ENCODE data around the gene JPT2.

Gene JPT2

GRCh38 chr16:1639860-1640259 is 38.2 kb upstream of the JPT2 start:
- Histone ChIP-seq H3K9me3 (ENCODE audit: control insufficient read depth, insufficient read depth, low read depth, low read length) (no peaks in the 10 kb centered on the region), H3K27ac (ENCODE audit: extremely low read depth, low read depth, low read length) (no peak overlapping the region), H3K4me1 (ENCODE audit: control insufficient read depth, insufficient read depth, low read length) (no peaks in the 10 kb centered on the region), H3K4me3 (ENCODE audit: low read depth, low read length) (no peak overlapping the region), H3K36me3 (ENCODE audit: control insufficient read depth in 2 of 2, insufficient read depth in 1 of 2, low read length in 2 of 2) (peaks cover 12 to 96% of the 10 kb centered on the region in 2 experiments; a peak in 2 of 3 replicates)
- CTCF ChIA-PET = no interaction called here
- no peak for TF ChIP-seq ZBTB10 (tag by site-specific recombination; IDR thresholded peaks at IDR 0.05)
- TF ChIP-seq, protein P1, sequence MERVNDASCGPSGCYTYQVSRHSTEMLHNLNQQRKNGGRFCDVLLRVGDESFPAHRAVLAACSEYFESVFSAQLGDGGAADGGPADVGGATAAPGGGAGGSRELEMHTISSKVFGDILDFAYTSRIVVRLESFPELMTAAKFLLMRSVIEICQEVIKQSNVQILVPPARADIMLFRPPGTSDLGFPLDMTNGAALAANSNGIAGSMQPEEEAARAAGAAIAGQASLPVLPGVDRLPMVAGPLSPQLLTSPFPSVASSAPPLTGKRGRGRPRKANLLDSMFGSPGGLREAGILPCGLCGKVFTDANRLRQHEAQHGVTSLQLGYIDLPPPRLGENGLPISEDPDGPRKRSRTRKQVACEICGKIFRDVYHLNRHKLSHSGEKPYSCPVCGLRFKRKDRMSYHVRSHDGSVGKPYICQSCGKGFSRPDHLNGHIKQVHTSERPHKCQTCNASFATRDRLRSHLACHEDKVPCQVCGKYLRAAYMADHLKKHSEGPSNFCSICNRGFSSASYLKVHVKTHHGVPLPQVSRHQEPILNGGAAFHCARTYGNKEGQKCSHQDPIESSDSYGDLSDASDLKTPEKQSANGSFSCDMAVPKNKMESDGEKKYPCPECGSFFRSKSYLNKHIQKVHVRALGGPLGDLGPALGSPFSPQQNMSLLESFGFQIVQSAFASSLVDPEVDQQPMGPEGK (tag by site-specific recombination; IDR thresholded peaks at IDR 0.05) = no peak
- no peak for TF ChIP-seq ZNF610 (tag by site-specific recombination; IDR thresholded peaks at IDR 0.05; ENCODE audit: borderline replicate concordance)
- TF ChIP-seq, protein P2, sequence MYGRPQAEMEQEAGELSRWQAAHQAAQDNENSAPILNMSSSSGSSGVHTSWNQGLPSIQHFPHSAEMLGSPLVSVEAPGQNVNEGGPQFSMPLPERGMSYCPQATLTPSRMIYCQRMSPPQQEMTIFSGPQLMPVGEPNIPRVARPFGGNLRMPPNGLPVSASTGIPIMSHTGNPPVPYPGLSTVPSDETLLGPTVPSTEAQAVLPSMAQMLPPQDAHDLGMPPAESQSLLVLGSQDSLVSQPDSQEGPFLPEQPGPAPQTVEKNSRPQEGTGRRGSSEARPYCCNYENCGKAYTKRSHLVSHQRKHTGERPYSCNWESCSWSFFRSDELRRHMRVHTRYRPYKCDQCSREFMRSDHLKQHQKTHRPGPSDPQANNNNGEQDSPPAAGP (tag by site-specific recombination; IDR thresholded peaks at IDR 0.05) = no peak
- TF ChIP-seq PRDM10 (tag by site-specific recombination; IDR thresholded peaks at IDR 0.05) = no peak
- TF ChIP-seq ZNF416 (tag by site-specific recombination; IDR thresholded peaks at IDR 0.05) = no peak
- TF ChIP-seq ZFP41 (tag by site-specific recombination; IDR thresholded peaks at IDR 0.05; ENCODE audit: borderline replicate concordance) = no peak
- POLR2A ChIA-PET = no interaction called here

DNA sequence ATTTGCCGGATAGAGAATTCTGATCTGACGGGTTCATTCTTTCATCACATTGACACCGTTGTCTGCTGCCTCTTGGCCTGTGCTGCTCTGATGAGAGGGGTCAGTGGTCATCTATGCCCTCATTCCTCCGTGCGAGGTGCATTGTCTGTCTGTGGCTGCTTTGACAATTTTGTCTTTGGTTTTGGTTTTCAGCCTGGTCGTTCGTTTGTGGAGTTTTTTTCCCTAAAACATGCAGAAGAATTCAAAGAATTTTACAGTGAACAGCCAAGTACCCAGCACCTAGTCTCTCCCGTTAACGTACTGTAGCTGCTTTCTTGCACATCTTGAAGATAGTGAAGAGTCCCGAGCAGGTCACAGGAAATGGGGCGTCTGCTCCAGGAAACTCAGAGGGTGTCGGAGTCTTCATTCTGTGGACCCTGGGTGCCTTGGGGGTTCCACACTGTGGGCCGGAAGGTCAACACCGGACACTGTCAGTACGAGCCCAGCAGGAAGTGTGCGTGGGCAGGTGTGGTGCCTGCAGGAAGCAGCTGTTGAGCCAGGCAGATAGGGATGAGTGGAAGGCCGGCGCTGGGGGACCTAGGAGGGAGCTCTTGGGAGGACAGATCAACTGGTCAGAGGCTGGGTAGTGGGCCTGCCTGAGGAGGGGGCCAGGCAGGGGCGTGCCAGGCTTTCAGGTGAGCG is 37.7 kb upstream of the JPT2 start:
- Histone ChIP-seq H3K36me3 (ENCODE audit: control insufficient read depth in 2 of 2, insufficient read depth in 1 of 2, low read length in 2 of 2) (peaks cover 11 to 95% of the 10 kb centered on the region in 2 experiments; a peak in 2 of 3 replicates), H3K4me1 (ENCODE audit: control insufficient read depth, insufficient read depth, low read length) (no peaks in the 10 kb centered on the region), H3K4me3 (ENCODE audit: low read depth, low read length) (no peak overlapping the region), H3K9me3 (ENCODE audit: control insufficient read depth, insufficient read depth, low read depth, low read length) (no peaks in the 10 kb centered on the region), H3K27ac (ENCODE audit: extremely low read depth, low read depth, low read length) (no peak overlapping the region)
- ChIA-PET CTCF (interaction anchor here (0.7 kb wide), 1 partner anchor 37 kb away, joined by 3 read pairs; the partner anchor contains the start of gene JPT2), POLR2A (no interaction called here)
- TF ChIP-seq ATF2 (tag by site-specific recombination; IDR thresholded peaks at IDR 0.05; ENCODE audit: low read depth) (no peak), ZNF658 (tag by site-specific recombination; IDR thresholded peaks at IDR 0.05) (no peak), ZBTB17 (tag by site-specific recombination; IDR thresholded peaks at IDR 0.05) (no peak), ELK4 (IDR thresholded peaks at IDR 0.05; ENCODE audit: borderline replicate concordance, low read depth, low read length) (no peak), ZNF48 (tag by site-specific recombination; IDR thresholded peaks at IDR 0.05) (no peak), ZNF626 (tag by site-specific recombination; IDR thresholded peaks at IDR 0.05) (no peak), ZNF350 (tag by site-specific recombination; IDR thresholded peaks at IDR 0.05) (no peak)
- TF ChIP-seq, protein P3, sequence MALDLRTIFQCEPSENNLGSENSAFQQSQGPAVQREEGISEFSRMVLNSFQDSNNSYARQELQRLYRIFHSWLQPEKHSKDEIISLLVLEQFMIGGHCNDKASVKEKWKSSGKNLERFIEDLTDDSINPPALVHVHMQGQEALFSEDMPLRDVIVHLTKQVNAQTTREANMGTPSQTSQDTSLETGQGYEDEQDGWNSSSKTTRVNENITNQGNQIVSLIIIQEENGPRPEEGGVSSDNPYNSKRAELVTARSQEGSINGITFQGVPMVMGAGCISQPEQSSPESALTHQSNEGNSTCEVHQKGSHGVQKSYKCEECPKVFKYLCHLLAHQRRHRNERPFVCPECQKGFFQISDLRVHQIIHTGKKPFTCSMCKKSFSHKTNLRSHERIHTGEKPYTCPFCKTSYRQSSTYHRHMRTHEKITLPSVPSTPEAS (tag by site-specific recombination; IDR thresholded peaks at IDR 0.05) = no peak
- TF ChIP-seq, protein P4, sequence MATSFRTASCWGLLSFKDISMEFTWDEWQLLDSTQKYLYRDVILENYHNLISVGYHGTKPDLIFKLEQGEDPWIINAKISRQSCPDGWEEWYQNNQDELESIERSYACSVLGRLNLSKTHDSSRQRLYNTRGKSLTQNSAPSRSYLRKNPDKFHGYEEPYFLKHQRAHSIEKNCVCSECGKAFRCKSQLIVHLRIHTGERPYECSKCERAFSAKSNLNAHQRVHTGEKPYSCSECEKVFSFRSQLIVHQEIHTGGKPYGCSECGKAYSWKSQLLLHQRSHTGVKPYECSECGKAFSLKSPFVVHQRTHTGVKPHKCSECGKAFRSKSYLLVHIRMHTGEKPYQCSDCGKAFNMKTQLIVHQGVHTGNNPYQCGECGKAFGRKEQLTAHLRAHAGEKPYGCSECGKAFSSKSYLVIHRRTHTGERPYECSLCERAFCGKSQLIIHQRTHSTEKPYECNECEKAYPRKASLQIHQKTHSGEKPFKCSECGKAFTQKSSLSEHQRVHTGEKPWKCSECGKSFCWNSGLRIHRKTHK (tag by site-specific recombination; IDR thresholded peaks at IDR 0.05) = no peak
